NCI-H187 treated with DMSO at 0.1 percent for 48 hours (cell line): ENCODE measurements around the gene CLIP3.
"Not testable (repeated sequence)": the region's sequence is repeated elsewhere in the genome, so short reads cannot be mapped to it uniquely, and the experiment has no call there.

Experiments used
- DNase-seq: peaks from one replicate; lab custom pipeline; 2025; lab: John Stamatoyannopoulos, UW

Gene CLIP3

DNA sequence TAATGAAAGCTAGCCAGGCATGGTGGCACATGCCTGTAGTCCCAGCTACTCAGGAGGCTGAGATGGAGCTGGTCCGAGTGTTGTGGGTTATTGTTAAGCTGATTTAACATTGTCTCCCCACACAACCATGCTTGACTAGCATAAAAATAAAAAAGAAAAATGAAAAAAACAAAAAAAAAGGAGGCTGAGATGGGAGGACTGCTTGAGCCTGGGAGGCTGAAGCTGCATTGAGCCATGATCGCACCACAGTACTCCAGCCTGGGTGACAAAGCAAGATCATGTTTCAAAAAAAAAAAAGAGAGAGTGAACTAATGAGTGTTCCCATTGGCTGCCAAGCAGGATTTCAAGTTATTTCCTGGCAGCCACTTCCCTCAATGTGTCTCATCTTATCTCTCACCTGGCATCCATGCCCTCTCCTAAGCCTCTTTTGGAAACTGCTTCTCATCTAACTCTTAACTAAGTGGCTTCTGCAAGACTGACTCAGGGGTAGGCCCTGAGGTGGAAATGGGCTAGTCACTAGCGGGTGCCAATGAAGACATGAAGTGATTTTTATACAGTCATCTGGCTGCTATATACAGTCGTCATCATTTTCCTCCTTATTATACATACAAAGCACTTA lies 16.5 kb upstream of the CLIP3 start:
- DNase-seq, result peak; percentile 14

GRCh38 chr19:36047835-36048234 lies 15.2 kb upstream of the CLIP3 start:
- no peak for DNase-seq

GRCh38 chr19:36046443-36047050 lies 13.9 kb upstream of the CLIP3 start:
- DNase-seq, result no peak

- DNase-seq, result no peak
Observed at GRCh38 chr19:36043952-36044351, 11.3 kb upstream of the CLIP3 start.

DNA sequence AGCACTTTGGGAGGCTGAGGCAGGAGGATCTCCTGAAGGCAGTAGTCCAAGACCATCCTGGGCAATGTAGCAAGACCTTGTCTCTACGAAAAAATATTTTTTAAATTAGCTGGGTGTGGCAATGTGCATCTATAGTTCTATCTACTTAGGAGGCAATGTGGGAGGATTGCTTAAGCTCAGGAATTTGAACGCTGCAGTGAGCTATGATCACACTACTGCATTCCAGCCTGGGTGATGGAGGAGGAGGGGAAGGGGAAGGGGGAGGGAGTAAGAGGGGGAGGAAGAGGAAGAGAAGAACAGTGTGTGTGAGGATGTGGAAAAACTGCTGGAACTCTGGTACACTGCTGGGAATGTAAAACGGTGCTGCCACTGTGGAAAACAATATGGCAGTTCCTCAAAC lies 9.2 kb upstream of the CLIP3 start:
- DNase-seq, result no peak

- not testable (repeated sequence) for DNase-seq
Observed at GRCh38 chr19:36041092-36041491, 8.4 kb upstream of the CLIP3 start.

DNA sequence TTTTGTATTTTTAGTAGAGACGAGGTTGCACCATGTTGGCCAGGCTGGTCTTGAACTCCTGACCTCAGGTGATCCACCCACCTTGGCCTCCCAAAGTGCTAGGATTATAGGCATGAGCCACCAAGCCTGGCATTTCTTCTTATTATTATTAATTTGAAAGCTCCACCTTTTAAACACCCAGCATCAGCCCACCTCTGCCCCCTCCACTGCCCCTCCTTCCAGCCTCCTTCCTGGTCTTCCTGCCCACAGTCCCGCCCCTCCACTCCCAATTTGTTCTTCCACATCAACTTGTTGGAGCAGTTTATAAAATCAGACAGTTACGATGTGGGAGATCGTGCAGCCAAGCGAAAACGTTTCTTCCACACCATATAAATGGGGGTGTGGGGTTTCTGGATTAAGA lies 7.8 kb upstream of the CLIP3 start:
- DNase-seq, result no peak

DNA sequence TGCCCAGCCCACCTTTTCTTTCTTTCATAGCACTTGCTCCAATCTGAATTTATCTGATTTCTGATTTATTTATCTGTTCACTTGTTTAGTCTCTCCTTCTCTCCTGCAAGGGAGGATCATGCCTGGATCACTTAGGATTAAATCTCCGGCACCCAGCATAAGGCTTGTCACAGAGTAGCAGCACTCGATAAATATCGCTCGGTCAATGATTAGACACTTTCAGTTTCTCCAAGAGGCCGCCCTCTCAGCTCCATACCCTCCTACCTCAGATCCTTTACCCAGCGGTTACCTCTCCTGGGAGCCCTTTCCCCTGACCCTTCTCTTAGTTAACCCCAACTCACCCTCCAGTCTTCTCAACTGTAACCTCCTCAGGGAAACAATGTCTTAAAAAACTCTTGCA lies 1.4 kb downstream of the CLIP3 start:
- DNase-seq, result no peak

GRCh38 chr19:36030264-36031148 lies 2.2 kb downstream of the CLIP3 start:
- no peak for DNase-seq

DNA sequence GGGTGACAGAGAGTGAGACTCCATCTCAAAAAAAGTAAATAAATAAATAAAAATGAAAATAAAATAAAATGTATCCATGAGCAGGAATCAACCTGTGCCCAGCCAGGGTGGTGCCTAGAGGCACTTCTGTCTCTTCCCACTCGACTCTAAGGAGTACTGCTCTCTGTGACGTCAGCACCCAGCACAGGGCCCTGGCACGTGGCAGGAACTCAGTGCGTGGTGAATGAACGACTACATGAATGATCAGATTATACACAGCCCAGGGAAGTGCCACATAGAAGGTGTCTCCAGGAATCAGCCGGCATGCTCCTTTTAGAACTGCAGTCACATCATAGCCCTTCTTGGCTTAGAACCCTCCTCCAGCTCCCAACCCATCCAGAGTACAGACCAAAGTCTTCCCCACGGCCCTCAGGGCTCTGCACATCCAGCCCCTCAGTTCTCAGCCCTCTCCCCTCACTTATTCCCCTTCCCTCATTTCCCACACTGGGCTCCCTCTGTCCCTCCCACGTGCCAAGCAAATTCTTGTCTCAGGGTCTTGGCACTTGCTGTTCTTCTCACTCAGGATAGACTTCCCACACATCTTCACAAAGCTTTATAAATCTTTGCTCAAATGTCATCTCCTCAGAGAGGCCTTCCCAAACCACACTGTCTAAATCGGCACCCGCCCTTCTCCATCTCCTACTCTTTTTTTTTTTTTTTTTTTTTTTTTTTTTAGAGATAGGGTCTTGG lies 4.2 kb downstream of the CLIP3 start:
- DNase-seq, result no peak

DNA sequence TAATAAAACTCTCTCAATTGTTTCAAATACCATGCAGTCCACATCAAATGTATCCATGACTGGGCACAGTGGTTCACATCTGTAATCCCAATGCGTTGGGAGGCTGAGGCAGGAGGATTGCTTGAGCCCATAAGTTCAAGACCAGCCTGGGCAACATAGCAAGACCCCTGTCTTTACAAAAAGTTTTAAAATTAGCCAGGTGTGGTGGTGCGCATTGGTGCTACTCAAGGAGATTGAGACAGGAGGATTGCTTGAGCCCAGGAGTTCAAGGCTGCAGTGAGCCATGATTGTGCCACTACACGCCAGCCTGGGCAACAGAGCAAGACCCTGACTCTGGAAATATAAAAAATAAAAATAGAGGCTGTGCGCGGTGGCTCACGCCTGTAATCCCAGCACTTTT lies 5.0 kb downstream of the CLIP3 start:
- no peak for DNase-seq

- no peak for DNase-seq
Observed at GRCh38 chr19:36026091-36026876, 6.4 kb downstream of the CLIP3 start.

- DNase-seq, result no peak
Observed at GRCh38 chr19:36025541-36025940, 7.1 kb downstream of the CLIP3 start.

DNA sequence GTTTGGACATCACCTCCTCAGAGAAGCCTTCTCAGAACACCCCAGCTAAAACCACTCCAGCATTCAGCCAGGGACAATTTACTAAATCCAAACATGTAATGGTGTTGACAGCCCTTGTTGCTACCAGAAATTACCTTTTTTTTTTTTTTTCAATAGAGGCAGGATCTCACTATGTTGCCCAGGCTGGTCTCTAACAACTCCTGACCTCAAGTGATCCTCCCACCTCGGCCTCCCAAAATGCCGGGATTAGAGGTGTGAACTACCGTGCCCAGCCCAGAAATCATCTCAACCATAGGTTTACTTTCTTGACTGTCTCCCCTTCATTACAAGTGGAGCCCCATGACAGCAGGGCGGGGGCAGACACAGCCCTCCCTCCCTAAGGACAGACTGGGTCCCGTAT lies 9.2 kb downstream of the CLIP3 start:
- DNase-seq, result no peak

- DNase-seq, result no peak
Observed at GRCh38 chr19:36019061-36019670, 13.5 kb downstream of the CLIP3 start.

DNA sequence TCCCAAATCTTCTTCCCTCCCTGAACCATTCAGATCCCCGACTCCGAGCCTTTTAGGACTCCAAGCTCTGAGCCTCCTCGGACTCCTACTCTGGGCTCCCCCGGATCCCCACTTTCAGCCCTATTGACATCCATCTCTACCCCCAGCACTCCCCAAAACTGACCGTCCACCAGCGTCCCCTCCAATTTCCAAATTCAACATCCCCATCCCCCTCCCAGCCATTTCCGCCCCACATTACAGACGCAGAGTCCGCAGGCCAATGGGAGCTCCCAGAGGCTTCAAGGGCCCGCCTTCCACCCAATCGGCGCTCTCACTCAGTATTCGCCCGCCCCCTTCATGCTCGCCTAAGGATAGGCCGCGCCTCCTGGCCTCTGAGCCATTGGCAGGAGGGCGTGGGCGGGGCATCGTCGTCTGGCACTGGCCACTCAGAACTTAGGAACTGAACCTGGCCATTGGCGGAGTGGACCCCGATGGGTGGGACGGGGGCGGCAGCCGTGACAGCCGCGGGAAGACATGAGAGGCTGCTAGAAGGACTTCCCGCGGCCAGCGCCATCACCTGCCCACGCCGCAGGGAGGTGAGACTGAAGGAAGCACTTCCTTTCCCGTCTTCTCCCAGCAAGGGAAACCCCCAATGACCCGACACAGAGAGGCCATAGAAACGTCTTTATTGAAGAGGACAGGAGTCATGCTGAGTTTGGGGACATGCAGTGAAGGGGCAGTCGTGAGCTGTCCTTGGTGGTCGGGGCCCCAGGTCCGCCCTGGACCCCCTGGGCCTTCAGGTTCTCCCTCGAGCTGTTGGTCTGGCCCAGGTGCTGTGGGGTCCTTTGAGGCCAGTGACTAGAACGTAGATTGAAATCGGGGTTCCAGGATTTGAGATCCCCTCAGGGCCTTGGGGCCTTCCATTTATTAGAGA lies 18.4 kb downstream of the CLIP3 start, which contains the start of gene ALKBH6:
Gene ALKBH6 (minus strand): TSS at position 202 of the 913 bp plus-strand sequence. CDS start 816 bp downstream, outside the sequence.
- DNase-seq, result peak; percentile 100

GRCh38 chr19:36013280-36014011 lies 19.2 kb downstream of the CLIP3 start:
- no peak for DNase-seq

DNA sequence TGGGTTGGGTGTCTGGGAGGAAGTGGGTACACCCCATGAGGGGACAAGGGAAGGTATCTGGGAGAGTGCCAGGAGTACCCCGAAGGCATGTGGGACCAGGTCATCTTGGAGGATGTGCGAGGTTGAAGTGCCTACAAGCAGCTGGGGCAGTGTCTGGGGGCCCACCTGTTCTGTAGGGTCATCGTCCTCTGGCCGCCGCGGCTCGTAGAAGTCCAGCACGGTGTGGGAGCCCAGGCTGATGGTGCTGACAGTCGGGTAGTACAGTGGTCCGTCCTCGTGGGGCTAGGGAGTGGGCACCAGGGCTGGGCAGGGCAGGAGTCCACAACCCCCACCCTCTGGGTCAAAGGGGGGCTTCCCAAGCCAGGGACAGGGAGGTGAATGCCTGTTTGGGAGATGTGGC lies 22.3 kb downstream of the CLIP3 start:
- no peak for DNase-seq
